Measurements from ENCODE around the gene LRP1B. TPM values are rescaled to one million over a fixed set of nuclear protein-coding genes. Genes with fewer than 3 reads are reported as not detected.

LRP1B gene
- total and polyA plus RNA-seq, 2 of the 8 experiments (the other 6 are each of a cell fraction or from before 2014, with no cell fraction given): 0.03 TPM; not detected in 1

DNA sequence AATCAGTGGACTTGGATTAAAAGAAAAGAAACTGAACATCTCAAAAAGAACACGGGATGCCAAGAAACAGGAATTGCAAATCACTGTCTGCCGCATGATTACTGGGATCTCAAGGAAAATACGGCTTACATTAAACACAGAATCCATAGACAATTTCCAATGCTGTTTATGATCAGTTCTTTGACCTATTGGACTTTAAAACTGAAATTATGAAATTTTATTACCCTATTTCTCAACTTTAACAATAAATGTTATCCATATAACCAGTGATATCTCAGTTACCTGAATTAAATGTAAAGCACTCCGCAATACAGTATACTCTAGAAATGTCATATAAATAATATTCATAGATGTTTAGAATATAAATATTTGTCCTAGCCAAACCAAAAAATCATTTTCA, 1793.8 kb downstream of the LRP1B start:
- Histone ChIP-seq H2AFZ (ENCODE audit: low read length) (no peak overlapping the region), H3K9ac (replicated peaks in 1 of 4; ENCODE audit: extremely low read depth in 1 of 4, low read depth in 3 of 4, low read length in 3 of 4) (no peak overlapping the region), H2BK15ac (ENCODE audit: low read length) (no peak overlapping the region), H3K4ac (replicated peaks; ENCODE audit: insufficient read length, low read depth, low read length) (no peak overlapping the region), H3K9me3 (ENCODE audit: insufficient read depth in 2 of 2, low read depth in 1 of 2, low read length in 1 of 2) (no peaks in the 10 kb centered on the region), H3K23me2 (ENCODE audit: low read depth, low read length) (no peaks in the 10 kb centered on the region), H2BK12ac (ENCODE audit: low read depth, low read length) (no peak overlapping the region), H3K18ac (ENCODE audit: extremely low read depth, low read length) (no peak overlapping the region), H4K5ac (ENCODE audit: insufficient read length, low read depth, low read length) (no peak overlapping the region), H3K79me2 (ENCODE audit: control insufficient read depth in 1 of 2, insufficient read depth in 2 of 2, low read length in 2 of 2) (no peaks in the 10 kb centered on the region), H3K36me3 (ENCODE audit: control insufficient read depth in 2 of 4, insufficient read depth in 4 of 4, low read length in 3 of 4) (no peaks in the 10 kb centered on the region), H2BK20ac (ENCODE audit: low read length) (no peak overlapping the region), H3K27me3 (replicated peaks in 1 of 4; ENCODE audit: control insufficient read depth in 3 of 4, extremely low read depth in 1 of 4, insufficient read depth in 3 of 4, low read length in 3 of 4) (no peaks in the 10 kb centered on the region), H4K8ac (ENCODE audit: extremely low read depth, insufficient read depth, low read length) (no peak overlapping the region), H2BK5ac (ENCODE audit: low read depth, low read length) (no peak overlapping the region), H3K4me1 (replicated peaks in 1 of 4; ENCODE audit: control insufficient read depth in 3 of 4, insufficient read depth in 4 of 4, low read length in 3 of 4) (no peaks in the 10 kb centered on the region), H3K4me3 (ENCODE audit: extremely low read depth in 1 of 4, insufficient read depth in 2 of 4, low read depth in 3 of 4, low read length in 4 of 4) (no peak overlapping the region), H2AK5ac (ENCODE audit: low read depth, low read length) (no peak overlapping the region), H3K27ac (ENCODE audit: low read depth, low read length) (no peak overlapping the region), H3K4me2 (ENCODE audit: insufficient read depth in 1 of 2, low read depth in 2 of 2, low read length in 2 of 2) (no peak overlapping the region), H3K14ac (ENCODE audit: insufficient read length) (no peak overlapping the region), H2BK120ac (replicated peaks; ENCODE audit: low read depth, low read length) (no peak overlapping the region), H3K23ac (ENCODE audit: insufficient read length) (no peak overlapping the region), H4K91ac (replicated peaks; ENCODE audit: insufficient read length, low read length) (no peak overlapping the region), H3K56ac (replicated peaks; ENCODE audit: insufficient read length, low read depth, low read length) (no peak overlapping the region), H3K79me1 (ENCODE audit: low read depth, low read length) (no peaks in the 10 kb centered on the region), H4K20me1 (replicated peaks in 1 of 2; ENCODE audit: control insufficient read depth in 1 of 2, insufficient read depth in 2 of 2, low read length in 2 of 2) (no peaks in the 10 kb centered on the region)
- TF ChIP-seq NRF1 (IDR thresholded peaks at IDR 0.05; ENCODE audit: low read depth, low read length) (no peak), ZNF274 (IDR thresholded peaks at IDR 0.05; ENCODE audit: borderline replicate concordance, extremely low read depth, low read length) (no peak), RXRA (IDR thresholded peaks at IDR 0.05; ENCODE audit: insufficient read depth, low read depth, low read length) (no peak), ASH2L (IDR thresholded peaks at IDR 0.05; ENCODE audit: low read length) (no peak), TAF7 (optimal IDR thresholded peaks at IDR 0.05; ENCODE audit: borderline replicate concordance, low read depth, low read length) (no peak), SP2 (IDR thresholded peaks at IDR 0.05; ENCODE audit: low read length) (no peak), CTBP2 (IDR thresholded peaks at IDR 0.05; ENCODE audit: borderline replicate concordance, insufficient read depth, insufficient read length, low read length) (no peak), POLR2AphosphoS5 (IDR thresholded peaks at IDR 0.05; ENCODE audit: low read depth, low read length) (no peak), RBBP5 (IDR thresholded peaks at IDR 0.05; ENCODE audit: borderline replicate concordance, low read depth, low read length) (no peak), SRF (IDR thresholded peaks at IDR 0.05; ENCODE audit: low read depth, low read length) (no peak), CHD1 (IDR thresholded peaks at IDR 0.05; ENCODE audit: low read depth, low read length) (no peak), SUZ12 (IDR thresholded peaks at IDR 0.05; ENCODE audit: low read length) (no peak)
- TF ChIP-seq, protein P1, sequence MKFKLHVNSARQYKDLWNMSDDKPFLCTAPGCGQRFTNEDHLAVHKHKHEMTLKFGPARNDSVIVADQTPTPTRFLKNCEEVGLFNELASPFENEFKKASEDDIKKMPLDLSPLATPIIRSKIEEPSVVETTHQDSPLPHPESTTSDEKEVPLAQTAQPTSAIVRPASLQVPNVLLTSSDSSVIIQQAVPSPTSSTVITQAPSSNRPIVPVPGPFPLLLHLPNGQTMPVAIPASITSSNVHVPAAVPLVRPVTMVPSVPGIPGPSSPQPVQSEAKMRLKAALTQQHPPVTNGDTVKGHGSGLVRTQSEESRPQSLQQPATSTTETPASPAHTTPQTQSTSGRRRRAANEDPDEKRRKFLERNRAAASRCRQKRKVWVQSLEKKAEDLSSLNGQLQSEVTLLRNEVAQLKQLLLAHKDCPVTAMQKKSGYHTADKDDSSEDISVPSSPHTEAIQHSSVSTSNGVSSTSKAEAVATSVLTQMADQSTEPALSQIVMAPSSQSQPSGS (IDR thresholded peaks at IDR 0.05; ENCODE audit: low read length): no peak
- TF ChIP-seq, protein P2, sequence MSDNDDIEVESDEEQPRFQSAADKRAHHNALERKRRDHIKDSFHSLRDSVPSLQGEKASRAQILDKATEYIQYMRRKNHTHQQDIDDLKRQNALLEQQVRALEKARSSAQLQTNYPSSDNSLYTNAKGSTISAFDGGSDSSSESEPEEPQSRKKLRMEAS (IDR thresholded peaks at IDR 0.05): no peak
- ChIA-PET POLR2A (ENCODE audit: partially characterized antibody) (no interaction called here), CTCF (ENCODE audit: partially characterized antibody) (no interaction called here)
- no peak for FAIRE-seq
- DNase-seq (ENCODE audit: low read depth in 1 of 2, low spot score in 2 of 2): no peak
- 95% methylated on average over 4 of the region's 4 CpGs; no CpG with 5 or more reads in 1 of the 2 experiments for WGBS, 2 experiments (ENCODE audit: extremely low coverage in 1 of 2, insufficient coverage in 1 of 2, insufficient read length in 1 of 2, insufficient replicate concordance in 2 of 2, low coverage in 1 of 2, low lambda C conversion rate in 2 of 2, missing lambda C conversion rate in 1 of 2)

All from H1 (cell line).